ENCODE results near the gene NPM1.

DNA sequence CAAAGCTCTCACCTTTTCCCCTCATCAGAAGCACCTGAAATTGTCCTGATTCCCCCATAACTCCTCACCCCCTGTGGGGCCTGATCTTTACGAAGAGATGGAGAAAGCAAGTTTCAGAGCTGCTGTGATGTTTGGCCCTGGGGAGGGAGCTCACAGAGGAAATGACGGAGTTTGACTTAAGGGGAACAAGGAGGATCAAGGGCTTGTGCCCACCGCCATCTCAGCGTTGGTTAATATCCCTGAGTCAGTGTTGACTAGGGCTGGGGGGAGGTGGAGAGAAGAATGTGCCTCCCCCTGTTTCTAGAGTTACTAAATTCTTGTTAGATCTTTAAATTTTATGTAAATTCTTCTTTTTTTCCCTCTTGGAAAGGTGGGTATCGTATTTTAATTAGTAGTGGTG lies 59.6 kb downstream of the NPM1 start:
- TF ChIP-seq, protein P1, sequence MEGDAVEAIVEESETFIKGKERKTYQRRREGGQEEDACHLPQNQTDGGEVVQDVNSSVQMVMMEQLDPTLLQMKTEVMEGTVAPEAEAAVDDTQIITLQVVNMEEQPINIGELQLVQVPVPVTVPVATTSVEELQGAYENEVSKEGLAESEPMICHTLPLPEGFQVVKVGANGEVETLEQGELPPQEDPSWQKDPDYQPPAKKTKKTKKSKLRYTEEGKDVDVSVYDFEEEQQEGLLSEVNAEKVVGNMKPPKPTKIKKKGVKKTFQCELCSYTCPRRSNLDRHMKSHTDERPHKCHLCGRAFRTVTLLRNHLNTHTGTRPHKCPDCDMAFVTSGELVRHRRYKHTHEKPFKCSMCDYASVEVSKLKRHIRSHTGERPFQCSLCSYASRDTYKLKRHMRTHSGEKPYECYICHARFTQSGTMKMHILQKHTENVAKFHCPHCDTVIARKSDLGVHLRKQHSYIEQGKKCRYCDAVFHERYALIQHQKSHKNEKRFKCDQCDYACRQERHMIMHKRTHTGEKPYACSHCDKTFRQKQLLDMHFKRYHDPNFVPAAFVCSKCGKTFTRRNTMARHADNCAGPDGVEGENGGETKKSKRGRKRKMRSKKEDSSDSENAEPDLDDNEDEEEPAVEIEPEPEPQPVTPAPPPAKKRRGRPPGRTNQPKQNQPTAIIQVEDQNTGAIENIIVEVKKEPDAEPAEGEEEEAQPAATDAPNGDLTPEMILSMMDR (IDR thresholded peaks at IDR 0.05) = no peak
- TF ChIP-seq POLR2A (IDR thresholded peaks at IDR 0.05) = no peak

All from lower leg skin (tissue), 3 donors.